HCT116 (cell line): ENCODE data around the gene BRIP1. TPM values are rescaled to one million over a fixed set of nuclear protein-coding genes. Genes with fewer than 3 reads are reported as not detected.

Experiments
- ATAC-seq: fragments of 200-7000 bp; cut with Tn5 transposase; 2 replicates; pipeline ENCODE4 v1.9.1; 2020; ENCODE audit warnings: mild to moderate bottlenecking, moderate library complexity
- BruUV-seq: library from RNA; stranded (reverse); fragments of 400-500 nt; replicated peaks from 2 replicates; lab custom pipeline; 2021; lab: Mats Ljungman, UMichigan
- CTCF ChIA-PET: fragments of 300-600 bp; sonication (Branson Sonifier 250); formaldehyde crosslinking; loops from one replicate; lab custom pipeline; 2021; ENCODE audit warnings: antibody characterized with exemption; lab: Charles Lee
- POLR2A ChIA-PET: fragments of 300-600, 350-600 bp; sonication (Branson Sonifier 250); formaldehyde crosslinking; loops from one replicate; lab custom pipeline; 2021; ENCODE audit warnings: antibody characterized with exemption; lab: Charles Lee
- RAD21 ChIA-PET, 2 experiments: fragments of 300-600 bp; sonication (Branson Sonifier 250); formaldehyde crosslinking; loops; one replicate each; lab custom pipeline; 2023; ENCODE audit warnings: low total read pairs in 2 of 2; ENCODE audit not compliant: uncharacterized antibody in 2 of 2, unreplicated experiment in 2 of 2, low non-redundant PET in 1 of 2; lab: Charles Lee
- DNase-seq: peaks from one replicate; pipeline ENCODE4 v3.0.0-alpha.2; 2010; ENCODE audit warnings: low read depth, low spot score
- H2AFZ ChIP-seq: fragments of 200-600 bp; shearing (Covaris generic), sonication (generic); 2 replicates; pipeline ENCODE4 v1.6.1; 2017; ENCODE audit warnings: low read depth, mixed run types, mixed read lengths, antibody characterized with exemption, low read length; ENCODE audit not compliant: poor library complexity, severe bottlenecking
- H3K27ac ChIP-seq: 2 replicates; pipeline ENCODE4 v1.5.1; 2012; ENCODE audit warnings: low read depth, low read length
- H3K27me3 ChIP-seq: fragments of 200-600 bp; sonication (generic); 2 replicates; pipeline ENCODE4 v1.6.1; 2016; ENCODE audit warnings: mixed run types, low read length, mixed read lengths; ENCODE audit not compliant: insufficient read depth
- H3K36me3 ChIP-seq, 2 experiments: fragments of 200-500 bp in 1 of 2; fragments of 200-600 bp in 1 of 2; sonication (Bioruptor generic) in 1 of 2; sonication (generic) in 1 of 2; 2 replicates each; pipeline versions ENCODE4 v1.5.1 to v1.6.1; 2014 to 2016; ENCODE audit warnings: low read length in 2 of 2, inconsistent platforms in 1 of 2, mixed read lengths in 1 of 2, mixed run types in 1 of 2; ENCODE audit not compliant: insufficient read depth in 2 of 2, control insufficient read depth in 1 of 2
- H3K4me1 ChIP-seq, 2 experiments: fragments of 200-600 bp in 1 of 2; sonication (generic) in 1 of 2; 2 replicates each; pipeline versions ENCODE4 v1.5.1 to v1.6.1; 2012 to 2017; ENCODE audit warnings: low read length in 2 of 2, inconsistent platforms in 1 of 2, mild to moderate bottlenecking in 1 of 2, mixed read lengths in 1 of 2, mixed run types in 1 of 2, moderate library complexity in 1 of 2; ENCODE audit not compliant: insufficient read depth in 2 of 2, control insufficient read depth in 1 of 2
- H3K4me2 ChIP-seq: fragments of 200-600 bp; sonication (generic); 2 replicates; pipeline ENCODE4 v1.6.1; 2017; ENCODE audit warnings: mixed run types, low read length, mixed read lengths
- H3K4me3 ChIP-seq, 2 experiments: fragments of 200-600 bp in 1 of 2; sonication (generic) in 1 of 2; replicated peaks in 1 of 2; 2 replicates each; pipeline ENCODE4 v1.5.1; 2011 to 2016; ENCODE audit warnings: low read length in 2 of 2, control low read depth in 1 of 2, low read depth in 1 of 2, mild to moderate bottlenecking in 1 of 2, mixed read lengths in 1 of 2, mixed run types in 1 of 2
- H3K79me2 ChIP-seq: fragments of 200-600 bp; sonication (generic); 2 replicates; pipeline ENCODE4 v1.6.1; 2017; ENCODE audit warnings: mild to moderate bottlenecking, mixed run types, low read length, moderate library complexity, mixed read lengths; ENCODE audit not compliant: insufficient read depth
- H3K9ac ChIP-seq: fragments of 200-600 bp; sonication (generic); 2 replicates; pipeline ENCODE4 v1.6.1; 2016; ENCODE audit warnings: low read length, mixed read lengths
- H3K9me2 ChIP-seq: fragments of 200-600 bp; sonication (generic), shearing (Covaris generic); 2 replicates; pipeline ENCODE4 v1.6.1; 2017; ENCODE audit warnings: mixed run types, mild to moderate bottlenecking, moderate library complexity; ENCODE audit not compliant: insufficient read depth
- H3K9me3 ChIP-seq, 2 experiments: fragments of 200-500 bp in 1 of 2; fragments of 200-600 bp in 1 of 2; sonication (Bioruptor generic) in 1 of 2; sonication (generic) in 1 of 2; 2 replicates each; pipeline ENCODE4 v1.6.1; 2014 to 2017; ENCODE audit warnings: low read length in 2 of 2, mixed read lengths in 2 of 2, inconsistent platforms in 1 of 2, low read depth in 1 of 2, mild to moderate bottlenecking in 1 of 2, mixed run types in 1 of 2, moderate library complexity in 1 of 2; ENCODE audit not compliant: control insufficient read depth in 1 of 2, insufficient read depth in 1 of 2
- H4K20me1 ChIP-seq: fragments of 200-600 bp; sonication (generic), shearing (Covaris generic); 2 replicates; pipeline ENCODE4 v1.6.1; 2017; ENCODE audit warnings: mixed run types, mild to moderate bottlenecking, moderate library complexity; ENCODE audit not compliant: insufficient read depth
- ATF3 ChIP-seq: IDR thresholded peaks from 2 replicates; pipeline ENCODE4 v1.6.1; 2012
- CEBPB ChIP-seq: IDR thresholded peaks from 2 replicates; pipeline ENCODE4 v1.6.1; 2012; ENCODE audit warnings: low read depth
- EZH2 ChIP-seq: fragments of 200-600 bp; sonication (generic); IDR thresholded peaks from 2 replicates; pipeline ENCODE4 v1.6.1; 2017; ENCODE audit warnings: antibody characterized with exemption, mixed run types
- EZH2phosphoT487 ChIP-seq: fragments of 200-600 bp; IDR thresholded peaks from 2 replicates; pipeline ENCODE4 v1.6.1; 2018; ENCODE audit warnings: antibody characterized with exemption, borderline replicate concordance
- FOSL1 ChIP-seq: IDR thresholded peaks from 2 replicates; pipeline ENCODE4 v1.6.1; 2012; ENCODE audit warnings: low read depth
- JUND ChIP-seq: IDR thresholded peaks from 2 replicates; pipeline ENCODE4 v1.6.1; 2012
- POLR2AphosphoS5 ChIP-seq: IDR thresholded peaks from 2 replicates; pipeline ENCODE4 v1.6.1; 2011; ENCODE audit warnings: mild to moderate bottlenecking, low read depth, low read length, moderate library complexity
- RAD21 ChIP-seq: IDR thresholded peaks from 2 replicates; pipeline ENCODE4 v1.6.1; 2012; ENCODE audit warnings: low read depth, mild to moderate bottlenecking
- REST ChIP-seq: IDR thresholded peaks from 2 replicates; pipeline ENCODE4 v1.6.1; 2012; ENCODE audit warnings: low read depth
- SP1 ChIP-seq: IDR thresholded peaks from 2 replicates; pipeline ENCODE4 v1.6.1; 2012; ENCODE audit warnings: low read depth
- SRF ChIP-seq: IDR thresholded peaks from 2 replicates; pipeline ENCODE4 v1.6.1; 2012; ENCODE audit warnings: low read depth
- TCF7L2 ChIP-seq: IDR thresholded peaks from 2 replicates; pipeline ENCODE4 v1.7.0; 2011; ENCODE audit warnings: borderline replicate concordance, inconsistent platforms; ENCODE audit not compliant: insufficient read depth, insufficient read length; ENCODE audit errors: extremely low read depth
- YY1 ChIP-seq: IDR thresholded peaks from 2 replicates; pipeline ENCODE4 v1.6.1; 2011; ENCODE audit warnings: low read length, low read depth, moderate library complexity, mild to moderate bottlenecking; ENCODE audit not compliant: insufficient replicate concordance; ENCODE audit errors: extremely low read depth
- ZFX ChIP-seq: fragments of 450-650 bp; IDR thresholded peaks from 2 replicates; pipeline ENCODE4 v1.6.1; 2017
- ZNF274 ChIP-seq: fragments of 200-500 bp; sonication (Bioruptor generic); IDR thresholded peaks from 2 replicates; pipeline ENCODE4 v1.6.1; 2014; ENCODE audit warnings: mild to moderate bottlenecking, low read depth, low read length, inconsistent platforms
- intact Hi-C: fragments of 100-400 bp; cut with micrococcal nuclease; formaldehyde crosslinking; loops from 2 replicates; pipeline ENCODE4 v1.10.0; 2022
- total RNA-seq: library from RNA; stranded (reverse); gene quantifications from one replicate; pipeline ENCODE4 v1.2.1, GENCODE V29; 2021; ENCODE audit not compliant: unreplicated experiment

Gene BRIP1
- total RNA-seq, 1 experiment from 2014 or later: 22.2 TPM

GRCh38 chr17:61759362-61759761 lies 104.0 kb downstream of the BRIP1 start:
- H3K79me2 ChIP-seq: no peaks in the 10 kb centered on the region
- no peak overlapping the region for H3K27ac ChIP-seq
- no peaks in the 10 kb centered on the region for H3K27me3 ChIP-seq
- peaks cover 0 to 4% of the 10 kb centered on the region in 2 experiments; a peak in 1 of 4 replicates for H3K9me3 ChIP-seq
- H3K9me2 ChIP-seq: no peaks in the 10 kb centered on the region
- DNase-seq (no peak), ATAC-seq (no peak)
- no peaks in the 10 kb centered on the region for H3K4me1 ChIP-seq
- no peak for TF ChIP-seq RAD21
- no peak overlapping the region for H2AFZ ChIP-seq
- POLR2A ChIA-PET: no interaction called here
- intact Hi-C loops: no loop called here
- H3K9ac ChIP-seq: no peak overlapping the region
- CTCF ChIA-PET: no interaction called here
- peaks cover 0 to 10% of the 10 kb centered on the region in 2 experiments; a peak in 2 of 4 replicates for H3K36me3 ChIP-seq
- BruUV-seq: no TSS peak
- H3K4me2 ChIP-seq: no peak overlapping the region
- no peak overlapping the region for H3K4me3 ChIP-seq
- RAD21 ChIA-PET: no interaction called here
- H4K20me1 ChIP-seq: no peaks in the 10 kb centered on the region; the same call in 1 of the 2 replicates

GRCh38 chr17:61758430-61758829 lies 104.9 kb downstream of the BRIP1 start:
- BruUV-seq: no TSS peak
- H3K27me3 ChIP-seq: no peaks in the 10 kb centered on the region
- DNase-seq (no peak), ATAC-seq (no peak)
- H2AFZ ChIP-seq: no peak overlapping the region
- H4K20me1 ChIP-seq: no peaks in the 10 kb centered on the region; the same call in 1 of the 2 replicates
- H3K79me2 ChIP-seq: no peaks in the 10 kb centered on the region
- ChIA-PET RAD21 (no interaction called here), POLR2A (no interaction called here), CTCF (no interaction called here)
- H3K4me2 ChIP-seq: no peak overlapping the region
- no peak overlapping the region for H3K4me3 ChIP-seq
- peaks cover 0 to 10% of the 10 kb centered on the region in 2 experiments; a peak in 2 of 4 replicates for H3K36me3 ChIP-seq
- no peak overlapping the region for H3K27ac ChIP-seq
- no peaks in the 10 kb centered on the region for H3K9me2 ChIP-seq
- H3K4me1 ChIP-seq: no peaks in the 10 kb centered on the region
- no peak overlapping the region for H3K9ac ChIP-seq
- intact Hi-C loops: no loop called here
- TF ChIP-seq TCF7L2 (no peak), ZNF274 (no peak), ATF3 (no peak), EZH2phosphoT487 (no peak), YY1 (no peak), SP1 (no peak), POLR2AphosphoS5 (no peak), JUND (no peak), CEBPB (no peak), ZFX (no peak), REST (no peak), RAD21 (no peak), FOSL1 (no peak), SRF (no peak), EZH2 (no peak)
- H3K9me3 ChIP-seq: peaks cover 0 to 4% of the 10 kb centered on the region in 2 experiments; a peak in 1 of 4 replicates
